Measurements from ENCODE around the gene AMOTL1. TPM values are rescaled to one million over a fixed set of nuclear protein-coding genes. Genes with fewer than 3 reads are reported as not detected.
A peak's percentile ranks its signal among the peaks of the same experiment; 100 is the strongest.
"Not testable (repeated sequence)": the region's sequence is repeated elsewhere in the genome, so short reads cannot be mapped to it uniquely, and the experiment has no call there.

Gene AMOTL1
- total RNA-seq, 2 donors from 2014 or later: 3.3 to 14.2 TPM

GRCh38 chr11:94883878-94884277 lies 115.7 kb downstream of the AMOTL1 start:
- DNase-seq: no peak
- intact Hi-C loops (cut with DNase I, micrococcal nuclease): no loop called here
- ATAC-seq: no peak

GRCh38 chr11:94884376-94884775 lies 116.2 kb downstream of the AMOTL1 start:
- intact Hi-C loops (cut with DNase I, micrococcal nuclease): no loop called here
- ATAC-seq (no peak), DNase-seq (no peak)

GRCh38 chr11:94885133-94885532 lies 117.0 kb downstream of the AMOTL1 start:
- ATAC-seq (no peak), DNase-seq (no peak)
- intact Hi-C loops (cut with DNase I, micrococcal nuclease): no loop called here

- ATAC-seq: no peak
- intact Hi-C loops (cut with DNase I, micrococcal nuclease): no loop called here
Observed at GRCh38 chr11:94885581-94885980, 117.4 kb downstream of the AMOTL1 start.

GRCh38 chr11:94888204-94888603 lies 120.0 kb downstream of the AMOTL1 start:
- intact Hi-C loops (cut with DNase I, micrococcal nuclease): no loop called here
- no peak for DNase-seq
- no peak for ATAC-seq

More at GRCh38 chr11:94885581-94885980, 117.4 kb downstream of the AMOTL1 start:
- no peak for DNase-seq

- intact Hi-C loops (cut with DNase I, micrococcal nuclease): loop anchor here in 1 of 2 donors (5.0 to 10.0 kb wide), 2 partner anchors 273 to 371 kb away; no protein-coding TSS in a partner anchor
- ATAC-seq: no peak
- DNase-seq: no peak
Observed at GRCh38 chr11:94895451-94895850, 127.3 kb downstream of the AMOTL1 start.

GRCh38 chr11:94895971-94896370 lies 127.8 kb downstream of the AMOTL1 start:
- ATAC-seq (no peak), DNase-seq (no peak)
- intact Hi-C loops (cut with DNase I, micrococcal nuclease): loop anchor here in 1 of 2 donors (5.0 to 10.0 kb wide), 2 partner anchors 274 to 371 kb away; no protein-coding TSS in a partner anchor

- intact Hi-C loops (cut with DNase I, micrococcal nuclease): loop anchor here in 1 of 2 donors (5.0 to 10.0 kb wide), 2 partner anchors 275 to 373 kb away; no protein-coding TSS in a partner anchor
- DNase-seq (peak in 1 of 2 donors; percentile 56), ATAC-seq (peak; percentile 53)
Observed at GRCh38 chr11:94897330-94897768, 129.2 kb downstream of the AMOTL1 start.

- DNase-seq (no peak), ATAC-seq (no peak)
- intact Hi-C loops (cut with DNase I, micrococcal nuclease): no loop called here
Observed at GRCh38 chr11:94907226-94907625, 139.1 kb downstream of the AMOTL1 start.

- DNase-seq: no peak
- intact Hi-C loops (cut with DNase I, micrococcal nuclease): no loop called here
- no peak for ATAC-seq
Observed at GRCh38 chr11:94909371-94909820, 141.2 kb downstream of the AMOTL1 start.

- no peak for ATAC-seq
Observed at GRCh38 chr11:94910270-94910669, 142.1 kb downstream of the AMOTL1 start.

GRCh38 chr11:94910779-94911178 lies 142.6 kb downstream of the AMOTL1 start:
- DNase-seq (no peak), ATAC-seq (no peak)
- intact Hi-C loops (cut with DNase I, micrococcal nuclease): no loop called here

More at GRCh38 chr11:94910270-94910669, 142.1 kb downstream of the AMOTL1 start:
- intact Hi-C loops (cut with DNase I, micrococcal nuclease): no loop called here
- DNase-seq: no peak

GRCh38 chr11:94912806-94913205 lies 144.7 kb downstream of the AMOTL1 start:
- intact Hi-C loops (cut with DNase I, micrococcal nuclease): no loop called here
- DNase-seq (no peak), ATAC-seq (no peak)

GRCh38 chr11:94913718-94914394 lies 145.7 kb downstream of the AMOTL1 start:
- not testable (repeated sequence) for ATAC-seq, DNase-seq

GRCh38 chr11:94920311-94920710 lies 152.2 kb downstream of the AMOTL1 start:
- intact Hi-C loops (cut with DNase I, micrococcal nuclease): no loop called here
- no peak for ATAC-seq

More at GRCh38 chr11:94913718-94914394, 145.7 kb downstream of the AMOTL1 start:
- intact Hi-C loops (cut with DNase I, micrococcal nuclease): not testable (repeated sequence)

GRCh38 chr11:94922321-94923003 lies 154.3 kb downstream of the AMOTL1 start:
- intact Hi-C loops (cut with DNase I, micrococcal nuclease): no loop called here
- no peak for ATAC-seq
- DNase-seq: no peak

More at GRCh38 chr11:94920311-94920710, 152.2 kb downstream of the AMOTL1 start:
- no peak for DNase-seq

- ATAC-seq (no peak), DNase-seq (no peak)
- intact Hi-C loops (cut with DNase I, micrococcal nuclease): no loop called here
Observed at GRCh38 chr11:94923004-94923334, 154.8 kb downstream of the AMOTL1 start.

GRCh38 chr11:94924171-94924572 lies 156.0 kb downstream of the AMOTL1 start:
- ATAC-seq (no peak), DNase-seq (no peak)
- intact Hi-C loops (cut with DNase I, micrococcal nuclease): no loop called here

- DNase-seq (no peak), ATAC-seq (no peak)
- intact Hi-C loops (cut with DNase I, micrococcal nuclease): no loop called here
Observed at GRCh38 chr11:94924612-94925011, 156.5 kb downstream of the AMOTL1 start.

Measured in left colon (tissue), 2 donors.